ENCODE data around the gene VASH1. TPM values are rescaled to one million over a fixed set of nuclear protein-coding genes. Genes with fewer than 3 reads are reported as not detected.

Gene VASH1
- 10 to 100 TPM in 1 of 5 experiments, 1 to 10 TPM in 4; 1.1 to 18.2 (median 5.6) TPM for total RNA-seq
- polyA plus RNA-seq, result under 1 TPM; 0.52 to 0.54 TPM
- total RNA-seq, result 3.0 reads per million, percentile 16 among the genes with 10 or more reads in this experiment

DNA sequence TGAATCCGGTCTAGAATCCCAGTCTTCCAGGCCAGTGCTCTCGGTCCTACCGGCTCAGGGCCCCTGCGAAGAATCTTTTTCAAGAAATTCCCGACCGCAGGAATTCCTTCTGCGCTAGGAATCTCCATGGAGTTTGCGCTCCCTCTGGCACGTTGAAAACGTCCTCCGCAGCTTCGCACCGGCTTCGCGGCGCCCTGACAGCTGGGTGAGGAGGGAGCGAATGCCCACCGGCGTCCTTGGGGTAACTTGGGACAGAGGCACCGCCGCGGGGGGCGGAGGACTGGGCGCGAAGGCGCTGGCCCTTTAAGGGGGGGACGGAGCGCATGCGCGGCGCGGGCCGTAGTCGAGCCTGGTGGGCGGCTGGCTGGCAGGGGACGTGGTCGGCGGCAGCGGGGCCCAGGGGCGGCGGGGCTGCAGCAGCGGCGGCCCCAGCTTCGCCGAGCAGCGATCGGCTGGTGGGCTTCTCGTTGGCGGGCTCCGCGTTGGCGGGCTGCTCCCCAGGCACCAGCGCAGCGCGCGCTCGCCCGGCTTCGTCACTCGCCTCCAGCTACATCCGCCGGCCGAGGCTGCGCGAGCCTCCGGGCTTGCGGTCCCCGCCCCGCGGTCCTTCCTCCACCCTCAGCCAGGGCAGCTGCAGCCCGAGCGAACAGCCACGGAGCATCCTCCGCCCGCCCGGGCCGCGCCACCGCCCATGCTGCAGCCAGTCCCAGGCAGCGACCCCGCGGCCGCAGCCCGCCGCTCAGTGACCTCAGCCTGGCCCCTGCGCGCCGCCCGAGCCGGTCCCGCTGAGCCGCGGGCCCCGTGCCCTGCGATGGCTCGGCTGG, at the start of gene VASH1:
Gene VASH1, plus strand, starts transcription at position 333 of the 824 bp plus-strand sequence. CDS start 1,354 bp downstream, outside the sequence.
- Mint-ChIP-seq H3K9me3 (no peaks in the 10 kb centered on the region), H3K4me3 (peak within 1 kb of the TSS; percentile 71 to 88 (median 82))
- CTCF ChIA-PET, result no interaction called here

DNA sequence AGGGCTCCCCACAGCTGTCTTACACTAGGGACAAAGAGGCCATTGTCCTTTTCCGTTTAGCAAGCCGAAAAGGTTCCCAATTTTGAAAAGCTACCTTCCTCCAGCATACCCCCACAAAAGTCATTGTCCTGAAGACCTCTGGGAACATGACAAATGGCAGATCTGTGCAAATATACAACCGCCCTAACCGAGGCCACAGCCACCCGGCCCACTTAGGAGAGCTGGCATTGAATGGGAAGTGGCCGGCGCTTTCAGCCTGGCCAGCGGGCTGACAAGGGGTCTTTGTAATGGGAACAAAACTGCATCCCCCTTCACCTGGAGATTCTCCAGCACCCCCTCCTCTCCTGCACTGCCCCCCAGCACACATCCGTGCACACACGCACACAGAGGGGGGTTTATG, 48.1 kb upstream of the VASH1 start:
- H3K27me3 ChIP-seq (ENCODE audit: control insufficient read depth in 2 of 2, insufficient read depth in 2 of 2, low read length in 2 of 2), result no peaks in the 10 kb centered on the region
- H3K27ac ChIP-seq (ENCODE audit: low read depth, low read length), result no peak overlapping the region
- H3K4me3 Mint-ChIP-seq, result no peak overlapping the region
- no peak overlapping the region for H3K27ac Mint-ChIP-seq
- no peaks in the 10 kb centered on the region for H3K36me3 ChIP-seq (ENCODE audit: control insufficient read depth in 2 of 3, insufficient read depth in 3 of 3, low read length in 3 of 3)
- H3K4me1 Mint-ChIP-seq, result no peaks in the 10 kb centered on the region
- no peaks in the 10 kb centered on the region for H3K9me3 ChIP-seq (ENCODE audit: control insufficient read depth in 2 of 3, low read length in 3 of 3)
- no peaks in the 10 kb centered on the region for H3K9me3 Mint-ChIP-seq
- no peaks in the 10 kb centered on the region for H3K36me3 Mint-ChIP-seq
- no peak for ATAC-seq
- H3K4me1 ChIP-seq (ENCODE audit: control insufficient read depth in 2 of 2, insufficient read depth in 2 of 2, low read length in 2 of 2), result no peaks in the 10 kb centered on the region
- no peak overlapping the region for H3K4me3 ChIP-seq (ENCODE audit: low read length)
- ChIA-PET CTCF (no interaction called here), POLR2A (no interaction called here)
- no peak for DNase-seq
- H3K27me3 Mint-ChIP-seq, result peaks cover 12 to 19% (median 16%) of the 10 kb centered on the region in 5 donors
- intact Hi-C loops (cut with micrococcal nuclease), result loop anchor here in 1 of 2 donors (5.0 kb wide), 1 partner anchor 149 kb away; no protein-coding TSS in a partner anchor

More for the DNA sequence above, at the start of gene VASH1:
- peak within 1 kb of the TSS in 2 of 9 donors; percentile 44 to 91 for H3K27ac Mint-ChIP-seq
- peaks cover 0 to 65% (median 26%) of the 10 kb centered on the region in 5 donors for H3K27me3 Mint-ChIP-seq
- Histone ChIP-seq H3K27ac (ENCODE audit: low read depth, low read length) (no peak within 1 kb of the TSS), H3K4me3 (ENCODE audit: low read length) (peak within 1 kb of the TSS; percentile 61), H3K4me1 (ENCODE audit: control insufficient read depth in 2 of 2, insufficient read depth in 2 of 2, low read length in 2 of 2) (peaks cover 0 to 5% of the 10 kb centered on the region in 2 donors), H3K36me3 (ENCODE audit: control insufficient read depth in 2 of 3, insufficient read depth in 3 of 3, low read length in 3 of 3) (no peaks in the 10 kb centered on the region), H3K27me3 (ENCODE audit: control insufficient read depth in 2 of 2, insufficient read depth in 2 of 2, low read length in 2 of 2) (peaks cover 0 to 5% of the 10 kb centered on the region in 2 donors), H3K9me3 (ENCODE audit: control insufficient read depth in 2 of 3, low read length in 3 of 3) (no peaks in the 10 kb centered on the region)
- H3K4me1 Mint-ChIP-seq, result peaks cover 5 to 25% (median 10%) of the 10 kb centered on the region in 7 donors
- DNase-seq (peak in 7 of 9 donors; percentile 8 to 77 (median 25)), ATAC-seq (peak; percentile 85)
- no peaks in the 10 kb centered on the region for H3K36me3 Mint-ChIP-seq
- POLR2A ChIA-PET, result interaction anchor here (1.0 kb wide), 1 partner anchor 15 kb away, joined by 3 read pairs; no protein-coding TSS in a partner anchor
- intact Hi-C loops (cut with micrococcal nuclease), result loop anchor here (2.0 to 10.0 kb wide), 3 partner anchors 51 to 607 kb away; partner anchors contain the start of genes ANGEL1 (in 2 of the 2), CIPC (in 1 of the 2) and GPATCH2L (in 1 of the 2)

DNA sequence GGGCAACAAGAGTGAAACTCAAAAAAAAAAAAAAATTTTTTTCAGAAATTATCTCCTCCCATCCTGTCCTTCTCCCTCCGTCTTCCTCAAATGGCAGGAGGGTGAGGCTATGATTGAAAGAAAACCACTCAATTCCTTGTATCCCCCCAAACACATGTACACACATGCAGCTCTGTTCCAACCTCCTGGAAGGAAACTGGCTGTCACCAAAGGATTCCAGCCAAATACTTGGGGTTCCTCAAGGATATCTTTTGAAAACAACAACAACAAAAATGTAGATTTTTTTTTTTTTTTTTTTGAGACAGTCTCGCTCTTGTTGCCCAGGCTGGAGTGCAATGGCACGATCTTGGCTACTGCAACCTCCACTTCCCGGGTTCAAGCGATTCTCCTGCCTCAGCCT, 46.8 kb upstream of the VASH1 start:
- H3K27me3 ChIP-seq (ENCODE audit: control insufficient read depth in 2 of 2, insufficient read depth in 2 of 2, low read length in 2 of 2), result no peaks in the 10 kb centered on the region
- DNase-seq (no peak), ATAC-seq (no peak)
- H3K27ac ChIP-seq (ENCODE audit: low read depth, low read length), result no peak overlapping the region
- Mint-ChIP-seq H3K9me3 (no peaks in the 10 kb centered on the region), H3K27ac (no peak overlapping the region), H3K4me1 (no peaks in the 10 kb centered on the region), H3K4me3 (no peak overlapping the region), H3K27me3 (peaks cover 15 to 19% (median 17%) of the 10 kb centered on the region in 5 donors), H3K36me3 (no peaks in the 10 kb centered on the region)
- H3K36me3 ChIP-seq (ENCODE audit: control insufficient read depth in 2 of 3, insufficient read depth in 3 of 3, low read length in 3 of 3), result no peaks in the 10 kb centered on the region
- ChIA-PET CTCF (no interaction called here), POLR2A (no interaction called here)
- H3K4me1 ChIP-seq (ENCODE audit: control insufficient read depth in 2 of 2, insufficient read depth in 2 of 2, low read length in 2 of 2), result no peaks in the 10 kb centered on the region
- H3K9me3 ChIP-seq (ENCODE audit: control insufficient read depth in 2 of 3, low read length in 3 of 3), result no peaks in the 10 kb centered on the region
- intact Hi-C loops (cut with micrococcal nuclease), result loop anchor here in 1 of 2 donors (5.0 kb wide), 1 partner anchor 148 kb away; no protein-coding TSS in a partner anchor
- no peak overlapping the region for H3K4me3 ChIP-seq (ENCODE audit: low read length)

DNA sequence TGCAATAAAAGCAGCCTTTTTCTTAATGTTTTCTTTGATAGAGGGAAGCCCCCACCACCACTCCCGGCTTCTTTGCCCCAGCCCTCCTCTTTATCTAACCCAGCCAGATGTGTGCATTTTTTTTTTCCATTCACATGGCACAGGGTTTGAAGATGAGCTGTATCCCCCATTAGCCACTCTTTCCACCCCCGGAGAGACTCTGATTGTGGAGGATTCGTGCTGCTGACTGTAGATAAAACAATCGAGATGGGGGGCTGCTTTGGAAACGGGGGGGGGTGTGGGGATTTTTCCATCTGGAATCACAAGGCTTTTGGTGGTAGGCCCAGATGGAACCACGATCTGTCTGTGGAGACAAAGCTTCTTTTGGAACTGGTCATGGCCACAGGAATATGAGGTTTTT, 46.2 kb upstream of the VASH1 start:
- Histone ChIP-seq H3K4me1 (ENCODE audit: control insufficient read depth in 2 of 2, insufficient read depth in 2 of 2, low read length in 2 of 2) (no peaks in the 10 kb centered on the region), H3K4me3 (ENCODE audit: low read length) (no peak overlapping the region), H3K9me3 (ENCODE audit: control insufficient read depth in 2 of 3, low read length in 3 of 3) (no peaks in the 10 kb centered on the region), H3K27me3 (ENCODE audit: control insufficient read depth in 2 of 2, insufficient read depth in 2 of 2, low read length in 2 of 2) (no peaks in the 10 kb centered on the region), H3K27ac (ENCODE audit: low read depth, low read length) (no peak overlapping the region), H3K36me3 (ENCODE audit: control insufficient read depth in 2 of 3, insufficient read depth in 3 of 3, low read length in 3 of 3) (no peaks in the 10 kb centered on the region)
- no peak for ATAC-seq
- no peak for DNase-seq
- H3K27ac Mint-ChIP-seq, result no peak overlapping the region
- H3K4me3 Mint-ChIP-seq, result no peak overlapping the region
- H3K9me3 Mint-ChIP-seq, result no peaks in the 10 kb centered on the region
- no peaks in the 10 kb centered on the region for H3K36me3 Mint-ChIP-seq
- ChIA-PET POLR2A (no interaction called here), CTCF (interaction anchor here (0.6 kb wide), 1 partner anchor 1952 kb away, joined by 4 read pairs; no protein-coding TSS in a partner anchor)
- H3K4me1 Mint-ChIP-seq, result peaks cover 0 to under 1% (median 0%) of the 10 kb centered on the region in 7 donors
- intact Hi-C loops (cut with micrococcal nuclease), result no loop called here
- H3K27me3 Mint-ChIP-seq, result peaks cover 15 to 19% (median 17%) of the 10 kb centered on the region in 5 donors

DNA sequence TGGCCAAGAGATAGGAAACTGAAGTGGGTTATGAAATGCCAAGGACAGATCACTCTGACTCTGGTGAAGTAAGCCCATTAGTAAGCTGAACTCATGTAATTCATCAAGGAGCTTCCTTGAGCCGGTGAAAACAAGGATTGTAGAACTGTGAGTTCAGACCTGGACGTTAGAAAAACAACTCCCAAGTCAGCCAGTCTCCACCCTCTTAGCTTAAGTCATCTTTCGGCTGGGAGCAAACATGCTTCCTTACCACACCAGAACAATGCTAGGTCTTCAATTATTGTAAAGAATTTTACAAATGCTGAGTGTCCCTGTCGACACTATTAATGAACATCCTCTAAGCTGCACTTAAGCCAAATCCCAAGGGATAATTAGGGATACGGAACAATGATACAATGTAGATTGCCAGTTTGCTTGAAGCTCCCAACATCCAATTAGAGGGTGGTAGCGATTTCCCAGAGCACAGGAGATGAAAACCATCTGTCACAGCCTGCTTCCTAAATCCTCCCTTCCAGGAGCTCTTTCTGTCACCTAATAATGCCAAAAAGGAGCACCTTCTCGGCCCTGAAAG, 45.7 kb upstream of the VASH1 start:
- ATAC-seq, result no peak
- no peak for DNase-seq
- no peaks in the 10 kb centered on the region for H3K36me3 Mint-ChIP-seq
- no peaks in the 10 kb centered on the region for H3K36me3 ChIP-seq (ENCODE audit: control insufficient read depth in 2 of 3, insufficient read depth in 3 of 3, low read length in 3 of 3)
- ChIA-PET CTCF (interaction anchor here (0.6 to 1.7 kb wide), 3 partner anchors 8 to 1953 kb away, joined by 3 to 4 read pairs (median 4); no protein-coding TSS in a partner anchor), POLR2A (no interaction called here)
- no peaks in the 10 kb centered on the region for H3K9me3 ChIP-seq (ENCODE audit: control insufficient read depth in 2 of 3, low read length in 3 of 3)
- no peaks in the 10 kb centered on the region for H3K27me3 ChIP-seq (ENCODE audit: control insufficient read depth in 2 of 2, insufficient read depth in 2 of 2, low read length in 2 of 2)
- no peaks in the 10 kb centered on the region for H3K4me1 ChIP-seq (ENCODE audit: control insufficient read depth in 2 of 2, insufficient read depth in 2 of 2, low read length in 2 of 2)
- peaks cover 15 to 19% (median 17%) of the 10 kb centered on the region in 5 donors for H3K27me3 Mint-ChIP-seq
- H3K9me3 Mint-ChIP-seq, result no peaks in the 10 kb centered on the region
- intact Hi-C loops (cut with micrococcal nuclease), result no loop called here
- no peak overlapping the region for H3K4me3 Mint-ChIP-seq
- H3K4me3 ChIP-seq (ENCODE audit: low read length), result no peak overlapping the region
- H3K27ac ChIP-seq (ENCODE audit: low read depth, low read length), result no peak overlapping the region
- peaks cover 0 to 5% (median 0%) of the 10 kb centered on the region in 7 donors for H3K4me1 Mint-ChIP-seq
- no peak overlapping the region for H3K27ac Mint-ChIP-seq

- Mint-ChIP-seq H3K27ac (no peak overlapping the region), H3K4me1 (peaks cover 0 to 7% (median 0%) of the 10 kb centered on the region in 7 donors), H3K27me3 (peaks cover 14 to 19% (median 16%) of the 10 kb centered on the region in 5 donors), H3K9me3 (no peaks in the 10 kb centered on the region), H3K4me3 (no peak overlapping the region), H3K36me3 (no peaks in the 10 kb centered on the region)
- H3K36me3 ChIP-seq (ENCODE audit: control insufficient read depth in 2 of 3, insufficient read depth in 3 of 3, low read length in 3 of 3), result no peaks in the 10 kb centered on the region
- no peaks in the 10 kb centered on the region for H3K27me3 ChIP-seq (ENCODE audit: control insufficient read depth in 2 of 2, insufficient read depth in 2 of 2, low read length in 2 of 2)
- H3K4me1 ChIP-seq (ENCODE audit: control insufficient read depth in 2 of 2, insufficient read depth in 2 of 2, low read length in 2 of 2), result no peaks in the 10 kb centered on the region
- H3K27ac ChIP-seq (ENCODE audit: low read depth, low read length), result no peak overlapping the region
- ChIA-PET CTCF (interaction anchor here (0.6 to 1.7 kb wide), 2 partner anchors 8 to 162 kb away, joined by 3 to 4 read pairs; no protein-coding TSS in a partner anchor), POLR2A (no interaction called here)
- intact Hi-C loops (cut with micrococcal nuclease), result no loop called here
- no peak overlapping the region for H3K4me3 ChIP-seq (ENCODE audit: low read length)
- H3K9me3 ChIP-seq (ENCODE audit: control insufficient read depth in 2 of 3, low read length in 3 of 3), result no peaks in the 10 kb centered on the region
- DNase-seq (no peak), ATAC-seq (no peak)
Measured at GRCh38 chr14:76716285-76716684, 45.0 kb upstream of the VASH1 start.

Data from naive thymus-derived CD4-positive, alpha-beta T cell (primary cell).